22Rv1 (cell line): ENCODE results near the gene PTPRD.

Experiments used
- H3K27ac ChIP-seq: fragments of 450-650 bp; 2 replicates; pipeline ENCODE4 v1.5.1; 2017
- CTCF ChIP-seq: fragments of 450-650 bp; IDR thresholded peaks from 2 replicates; pipeline ENCODE4 v1.5.1; 2017; ENCODE audit warnings: mild to moderate bottlenecking
- ZFX ChIP-seq: fragments of 450-650 bp; IDR thresholded peaks from 2 replicates; pipeline ENCODE4 v1.6.1; 2017; ENCODE audit warnings: antibody characterized with exemption, borderline replicate concordance

PTPRD gene

GRCh38 chr9:8394341-8394740 is 2218.5 kb downstream of the PTPRD start:
- H3K27ac ChIP-seq, result no peak overlapping the region
- TF ChIP-seq CTCF (no peak), ZFX (no peak)

- no peak overlapping the region for H3K27ac ChIP-seq
- TF ChIP-seq ZFX, result no peak
- no peak for TF ChIP-seq CTCF
These were observed 2219.9 kb downstream of the PTPRD start for GRCh38 chr9:8392866-8393265.

- no peak overlapping the region for H3K27ac ChIP-seq
- TF ChIP-seq ZFX (no peak), CTCF (no peak)
These were observed 2221.2 kb downstream of the PTPRD start for GRCh38 chr9:8391566-8391965.

GRCh38 chr9:8391132-8391531 is 2221.7 kb downstream of the PTPRD start:
- H3K27ac ChIP-seq, result no peak overlapping the region

GRCh38 chr9:8390571-8390970 is 2222.2 kb downstream of the PTPRD start:
- no peak overlapping the region for H3K27ac ChIP-seq
- TF ChIP-seq ZFX (no peak), CTCF (no peak)

More at GRCh38 chr9:8391132-8391531, 2221.7 kb downstream of the PTPRD start:
- TF ChIP-seq CTCF, result no peak
- no peak for TF ChIP-seq ZFX

GRCh38 chr9:8389531-8389930 is 2223.3 kb downstream of the PTPRD start:
- no peak overlapping the region for H3K27ac ChIP-seq

GRCh38 chr9:8388132-8388531 is 2224.7 kb downstream of the PTPRD start:
- TF ChIP-seq ZFX (no peak), CTCF (no peak)
- no peak overlapping the region for H3K27ac ChIP-seq

More at GRCh38 chr9:8389531-8389930, 2223.3 kb downstream of the PTPRD start:
- no peak for TF ChIP-seq CTCF
- no peak for TF ChIP-seq ZFX
